SK-N-MC (cell line): ENCODE data around the gene NPC1.
"Not testable (repeated sequence)": the region's sequence is repeated elsewhere in the genome, so short reads cannot be mapped to it uniquely, and the experiment has no call there.

Experiments used
- EZH2 ChIP-seq: fragments of 200-600 bp; sonication (generic); IDR thresholded peaks from one replicate; pipeline ENCODE4 v1.6.1; 2017; ENCODE audit warnings: antibody characterized with exemption
- FOXP2 ChIP-seq: optimal IDR thresholded peaks from 2 replicates; pipeline ENCODE3; 2011; ENCODE audit warnings: mild to moderate bottlenecking, moderate library complexity; ENCODE audit not compliant: insufficient read depth; ENCODE audit errors: extremely low read length, control extremely low read depth
- POLR2AphosphoS5 ChIP-seq: IDR thresholded peaks from 2 replicates; pipeline ENCODE4 v1.6.1; 2012; ENCODE audit warnings: mild to moderate bottlenecking, low read depth, low read length, borderline replicate concordance

- TF ChIP-seq EZH2, POLR2AphosphoS5, FOXP2: not testable (repeated sequence)
Observed at GRCh38 chr18:23613091-23613475, 26.8 kb upstream of the NPC1 start.
